ENCODE data around the gene MAN1C1. TPM values are rescaled to one million over a fixed set of nuclear protein-coding genes. Genes with fewer than 3 reads are reported as not detected.

The MAN1C1 gene
- total RNA-seq, 1 donor from 2014 or later = 0.63 TPM

GRCh38 chr1:25723250-25723880 is 106.8 kb downstream of the MAN1C1 start:
- no peak for DNase-seq (ENCODE audit: low read depth)
- no peak overlapping the region for H3K4me3 ChIP-seq (ENCODE audit: low read depth, low read length)
- TF ChIP-seq CTCF (conservative IDR thresholded peaks at IDR 0.05; ENCODE audit: low read depth, low read length) = no peak

GRCh38 chr1:25724201-25724600 is 107.6 kb downstream of the MAN1C1 start:
- DNase-seq (ENCODE audit: low read depth) = no peak
- TF ChIP-seq CTCF (conservative IDR thresholded peaks at IDR 0.05; ENCODE audit: low read depth, low read length) = no peak
- no peak overlapping the region for H3K4me3 ChIP-seq (ENCODE audit: low read depth, low read length)

- no peak overlapping the region for H3K4me3 ChIP-seq (ENCODE audit: low read depth, low read length)
- TF ChIP-seq CTCF (conservative IDR thresholded peaks at IDR 0.05; ENCODE audit: low read depth, low read length) = no peak
- DNase-seq (ENCODE audit: low read depth) = no peak
Observed at GRCh38 chr1:25724966-25725365, 108.4 kb downstream of the MAN1C1 start.

GRCh38 chr1:25725482-25725881 is 108.9 kb downstream of the MAN1C1 start:
- peak; percentile 30 for TF ChIP-seq CTCF (conservative IDR thresholded peaks at IDR 0.05; ENCODE audit: low read depth, low read length)
- no peak for DNase-seq (ENCODE audit: low read depth)
- no peak overlapping the region for H3K4me3 ChIP-seq (ENCODE audit: low read depth, low read length)

- no peak for TF ChIP-seq CTCF (conservative IDR thresholded peaks at IDR 0.05; ENCODE audit: low read depth, low read length)
- H3K4me3 ChIP-seq (ENCODE audit: low read depth, low read length) = no peak overlapping the region
- no peak for DNase-seq (ENCODE audit: low read depth)
Observed at GRCh38 chr1:25727088-25727487, 110.5 kb downstream of the MAN1C1 start.

GRCh38 chr1:25727635-25728286 is 111.2 kb downstream of the MAN1C1 start:
- DNase-seq (ENCODE audit: low read depth) = no peak

More at GRCh38 chr1:25727635-25728286, 111.2 kb downstream of the MAN1C1 start:
- no peak overlapping the region for H3K4me3 ChIP-seq (ENCODE audit: low read depth, low read length)
- no peak for TF ChIP-seq CTCF (conservative IDR thresholded peaks at IDR 0.05; ENCODE audit: low read depth, low read length)

Measured in epithelial cell of proximal tubule (primary cell).